Measurements from ENCODE around the gene PRRX1. TPM values are rescaled to one million over a fixed set of nuclear protein-coding genes. Genes with fewer than 3 reads are reported as not detected.

PRRX1 gene
- total RNA-seq, 1 donor from 2014 or later = 25.9 TPM

DNA sequence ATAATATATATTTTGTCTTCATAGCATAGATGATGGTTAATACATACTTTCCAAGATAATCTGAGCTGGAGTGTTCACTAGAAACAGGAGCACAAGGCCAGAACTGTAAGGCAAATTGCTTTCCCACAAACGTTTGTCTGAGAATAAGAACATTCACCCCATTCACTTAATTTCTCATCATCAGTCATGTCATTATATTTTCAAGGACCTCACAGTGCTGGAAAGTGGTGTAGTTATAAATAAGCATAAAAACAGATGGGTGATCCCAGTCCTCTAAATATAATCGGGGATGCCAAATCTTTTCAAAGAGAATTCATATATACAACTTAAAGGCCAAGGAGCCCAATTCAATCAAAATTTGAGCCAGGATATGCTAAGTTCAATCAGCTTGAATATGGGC is 8.4 kb downstream of the PRRX1 start:
- DNase-seq (no peak), ATAC-seq (no peak)
- Histone ChIP-seq H3K27me3 (peaks cover 57% of the 10 kb centered on the region), H3K27ac (no peak overlapping the region), H3K4me3 (no peak overlapping the region), H3K4me1 (peaks cover 6% of the 10 kb centered on the region), H3K36me3 (no peaks in the 10 kb centered on the region), H3K9me3 (no peaks in the 10 kb centered on the region)
- intact Hi-C loops (cut with DNase I) = no loop called here
- TF ChIP-seq, protein P1, sequence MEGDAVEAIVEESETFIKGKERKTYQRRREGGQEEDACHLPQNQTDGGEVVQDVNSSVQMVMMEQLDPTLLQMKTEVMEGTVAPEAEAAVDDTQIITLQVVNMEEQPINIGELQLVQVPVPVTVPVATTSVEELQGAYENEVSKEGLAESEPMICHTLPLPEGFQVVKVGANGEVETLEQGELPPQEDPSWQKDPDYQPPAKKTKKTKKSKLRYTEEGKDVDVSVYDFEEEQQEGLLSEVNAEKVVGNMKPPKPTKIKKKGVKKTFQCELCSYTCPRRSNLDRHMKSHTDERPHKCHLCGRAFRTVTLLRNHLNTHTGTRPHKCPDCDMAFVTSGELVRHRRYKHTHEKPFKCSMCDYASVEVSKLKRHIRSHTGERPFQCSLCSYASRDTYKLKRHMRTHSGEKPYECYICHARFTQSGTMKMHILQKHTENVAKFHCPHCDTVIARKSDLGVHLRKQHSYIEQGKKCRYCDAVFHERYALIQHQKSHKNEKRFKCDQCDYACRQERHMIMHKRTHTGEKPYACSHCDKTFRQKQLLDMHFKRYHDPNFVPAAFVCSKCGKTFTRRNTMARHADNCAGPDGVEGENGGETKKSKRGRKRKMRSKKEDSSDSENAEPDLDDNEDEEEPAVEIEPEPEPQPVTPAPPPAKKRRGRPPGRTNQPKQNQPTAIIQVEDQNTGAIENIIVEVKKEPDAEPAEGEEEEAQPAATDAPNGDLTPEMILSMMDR (IDR thresholded peaks at IDR 0.05) = no peak

DNA sequence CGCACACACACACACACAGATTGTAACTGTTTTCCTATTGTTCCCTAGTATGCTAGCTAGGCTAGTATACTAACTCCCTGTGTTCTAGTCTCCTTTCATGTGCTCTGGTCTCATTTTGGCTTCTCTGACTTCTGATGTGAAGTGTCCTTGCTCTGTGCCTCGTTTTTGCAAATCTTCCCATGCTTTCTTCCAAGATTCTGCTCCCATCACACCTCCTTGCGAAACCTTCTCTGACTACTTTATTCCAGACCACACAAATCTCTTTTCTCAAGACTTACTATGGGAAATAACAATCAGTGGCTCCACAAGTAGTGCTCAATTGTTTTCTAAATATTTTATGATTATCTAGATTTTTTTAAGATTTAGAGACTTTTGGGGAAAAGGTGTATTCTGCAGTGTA is 10.3 kb downstream of the PRRX1 start:
- no peak overlapping the region for H3K27ac ChIP-seq
- H3K27me3 ChIP-seq = peaks cover 40% of the 10 kb centered on the region
- DNase-seq (no peak), ATAC-seq (no peak)
- no peaks in the 10 kb centered on the region for H3K36me3 ChIP-seq
- intact Hi-C loops (cut with DNase I) = no loop called here
- H3K4me3 ChIP-seq = no peak overlapping the region
- H3K4me1 ChIP-seq = peaks cover 5% of the 10 kb centered on the region
- no peaks in the 10 kb centered on the region for H3K9me3 ChIP-seq
- TF ChIP-seq, protein P1 (IDR thresholded peaks at IDR 0.05) = no peak

DNA sequence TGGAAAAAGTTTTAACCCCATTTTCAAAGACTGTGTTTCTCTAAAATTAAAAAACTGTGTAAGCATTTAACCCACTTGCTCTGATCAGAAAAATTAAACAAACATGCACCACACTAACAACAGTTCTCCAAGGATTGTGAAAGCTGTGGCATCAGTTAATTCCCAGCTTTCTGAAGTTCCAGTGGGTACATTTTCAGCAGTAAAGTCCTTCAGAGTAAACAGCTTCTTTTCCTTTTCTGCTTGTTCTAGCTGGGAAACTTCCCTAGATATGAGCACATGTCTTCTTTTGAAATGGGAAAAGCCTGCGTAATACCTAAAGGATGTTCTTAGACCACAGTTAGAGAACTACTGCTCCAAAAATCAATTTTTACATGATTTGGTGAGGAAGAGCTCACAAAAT is 11.1 kb downstream of the PRRX1 start:
- DNase-seq (no peak), ATAC-seq (no peak)
- Histone ChIP-seq H3K36me3 (no peaks in the 10 kb centered on the region), H3K4me3 (no peak overlapping the region), H3K27me3 (peaks cover 34% of the 10 kb centered on the region), H3K27ac (no peak overlapping the region), H3K4me1 (peaks cover 5% of the 10 kb centered on the region), H3K9me3 (no peaks in the 10 kb centered on the region)
- intact Hi-C loops (cut with DNase I) = no loop called here
- TF ChIP-seq, protein P1 (IDR thresholded peaks at IDR 0.05) = no peak

DNA sequence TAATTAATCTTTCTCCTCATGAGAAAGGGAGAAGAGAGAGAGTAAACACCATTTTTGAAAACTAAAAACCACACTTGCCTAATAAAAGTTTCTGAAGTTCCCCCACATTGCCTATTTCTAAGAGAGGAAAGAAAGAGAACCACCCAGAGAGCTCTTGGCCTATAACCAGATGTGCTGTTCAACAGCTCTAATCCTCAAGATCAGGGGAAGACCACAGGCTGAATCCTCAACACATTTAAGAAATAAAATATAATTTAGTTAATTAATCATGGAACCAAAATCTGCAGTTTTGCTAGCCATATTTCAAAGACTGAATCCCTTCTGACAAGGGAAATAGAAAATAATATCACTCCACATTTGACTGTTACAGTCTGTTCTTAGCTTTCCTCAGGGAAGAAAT is 11.9 kb downstream of the PRRX1 start:
- Histone ChIP-seq H3K27ac (no peak overlapping the region), H3K36me3 (no peaks in the 10 kb centered on the region), H3K4me1 (peaks cover 5% of the 10 kb centered on the region), H3K9me3 (no peaks in the 10 kb centered on the region), H3K4me3 (no peak overlapping the region), H3K27me3 (peaks cover 25% of the 10 kb centered on the region)
- TF ChIP-seq, protein P1 (IDR thresholded peaks at IDR 0.05) = no peak
- no peak for DNase-seq
- no peak for ATAC-seq
- intact Hi-C loops (cut with DNase I) = no loop called here

DNA sequence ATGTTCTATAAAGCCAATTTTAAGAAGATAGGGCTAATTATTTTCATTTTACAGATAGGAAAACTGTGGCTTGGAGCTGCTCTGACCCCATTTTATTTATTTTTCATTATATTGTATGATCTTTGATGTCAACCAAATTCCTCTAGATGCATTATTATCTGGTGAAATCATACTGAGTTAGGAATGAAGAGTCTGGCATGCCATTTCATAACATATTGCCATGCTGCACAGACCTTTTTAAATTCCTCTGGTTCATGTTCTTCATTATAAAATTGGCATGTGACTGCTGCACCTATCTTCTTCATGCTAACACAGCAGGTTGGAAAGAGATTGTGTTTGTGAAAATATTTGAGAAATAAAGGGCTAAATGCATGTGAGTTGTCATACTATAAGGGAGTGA is 12.7 kb downstream of the PRRX1 start:
- H3K36me3 ChIP-seq = no peaks in the 10 kb centered on the region
- H3K27me3 ChIP-seq = peaks cover 17% of the 10 kb centered on the region
- H3K9me3 ChIP-seq = no peaks in the 10 kb centered on the region
- intact Hi-C loops (cut with DNase I) = no loop called here
- no peak overlapping the region for H3K4me3 ChIP-seq
- no peak for DNase-seq
- H3K4me1 ChIP-seq = peaks cover 5% of the 10 kb centered on the region
- ATAC-seq = no peak
- no peak overlapping the region for H3K27ac ChIP-seq
- TF ChIP-seq, protein P1 (IDR thresholded peaks at IDR 0.05) = no peak

DNA sequence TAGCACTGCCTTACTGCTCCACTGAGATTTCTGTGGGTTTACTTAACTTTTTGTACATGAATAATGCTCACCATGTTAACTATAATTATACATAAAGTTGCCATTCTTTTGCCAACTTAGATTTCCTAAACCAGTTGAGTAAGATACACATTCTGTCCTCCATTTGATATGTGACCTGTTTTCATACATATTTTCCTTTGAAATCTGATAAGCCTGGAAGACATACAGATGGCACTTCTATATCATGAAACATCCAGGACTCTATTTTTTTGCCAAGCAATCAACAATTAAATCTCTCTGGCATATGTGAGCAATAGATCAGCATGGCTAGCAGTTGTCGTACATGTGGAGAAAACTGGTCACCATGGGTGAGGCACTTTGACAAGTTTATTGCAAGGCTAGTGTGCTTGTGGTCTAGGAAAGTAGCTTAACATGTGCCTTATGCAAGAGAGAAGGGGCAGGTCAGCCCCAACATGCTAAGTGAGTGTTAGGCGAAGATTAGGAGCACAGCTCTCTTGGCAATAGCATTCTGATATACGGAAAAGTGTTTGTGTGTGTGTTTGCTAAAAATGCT is 14.2 kb downstream of the PRRX1 start:
- DNase-seq = no peak

More for the DNA sequence above, 14.2 kb downstream of the PRRX1 start:
- peaks cover 5% of the 10 kb centered on the region for H3K4me1 ChIP-seq
- TF ChIP-seq, protein P1 (IDR thresholded peaks at IDR 0.05) = no peak
- no peak for ATAC-seq
- H3K27ac ChIP-seq = no peak overlapping the region
- intact Hi-C loops (cut with DNase I) = no loop called here
- H3K36me3 ChIP-seq = no peaks in the 10 kb centered on the region
- H3K9me3 ChIP-seq = no peaks in the 10 kb centered on the region
- H3K27me3 ChIP-seq = peaks cover 6% of the 10 kb centered on the region
- no peak overlapping the region for H3K4me3 ChIP-seq
